Large intestine (tissue), 3 donors: Measurements from ENCODE around the gene ATF3. TPM values are rescaled to one million over a fixed set of nuclear protein-coding genes. Genes with fewer than 3 reads are reported as not detected.
A peak's percentile ranks its signal among the peaks of the same experiment; 100 is the strongest.

Experiments used
- DNase-seq, 2 donors: peaks; one replicate each; pipeline versions ENCODE4 v3.0.0 to v3.0.0-alpha.2; 2013
- H3K27ac ChIP-seq: one replicate; pipeline ENCODE4 v1.5.1; 2013; ENCODE audit warnings: low read length
- H3K27me3 ChIP-seq: 2 replicates; pipeline ENCODE4 v1.6.1; 2013; ENCODE audit warnings: low read length; ENCODE audit not compliant: control insufficient read depth, insufficient read depth
- H3K36me3 ChIP-seq: 2 replicates; pipeline ENCODE4 v1.6.1; 2013; ENCODE audit warnings: low read length; ENCODE audit not compliant: control insufficient read depth, insufficient read depth
- H3K4me1 ChIP-seq: one replicate; pipeline ENCODE4 v1.6.1; 2013; ENCODE audit warnings: low read length; ENCODE audit not compliant: control insufficient read depth, insufficient read depth
- H3K4me3 ChIP-seq: one replicate; pipeline ENCODE4 v1.5.1; 2013; ENCODE audit warnings: low read length
- H3K9me3 ChIP-seq: one replicate; pipeline ENCODE4 v1.6.1; 2013; ENCODE audit warnings: mild to moderate bottlenecking, low read depth, low read length, moderate library complexity; ENCODE audit not compliant: control insufficient read depth
- whole genome bisulfite sequencing: methylation state at CpG from one replicate; pipeline ENCODE4 v1.1.5; 2013; ENCODE audit warnings: low lambda C conversion rate; ENCODE audit not compliant: insufficient coverage; 5-methylcytosine and 5-hydroxymethylcytosine counted together
- polyA plus RNA-seq: library from polyadenylated mRNA; unstranded; fragments of 120-200 nt; gene quantifications from one replicate; pipeline ENCODE4 v1.2.1, GENCODE V29; 2013

ATF3 gene
- polyA plus RNA-seq, 1 donor: 71.1 TPM

DNA sequence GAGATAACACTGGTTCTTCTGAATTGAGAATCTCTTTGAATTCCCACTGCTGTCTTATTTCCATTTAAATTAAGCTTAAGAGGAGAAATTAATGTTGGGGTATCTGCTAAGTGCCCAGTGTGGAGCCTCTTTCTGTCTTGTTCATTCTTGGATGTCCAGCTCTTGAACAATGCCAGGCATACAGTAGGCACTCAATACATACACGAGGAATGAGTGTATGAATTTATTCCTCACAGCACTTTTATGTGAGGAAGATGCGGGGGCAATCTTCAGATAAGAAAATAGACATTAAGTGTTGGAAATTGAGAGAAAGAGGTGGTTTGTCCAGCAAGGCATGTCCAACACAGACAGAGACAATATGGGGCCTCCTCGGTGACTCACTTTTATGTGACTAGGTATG is 11.8 kb upstream of the ATF3 start:
- peaks cover 4% of the 10 kb centered on the region for H3K27me3 ChIP-seq
- peak overlapping the region; percentile 80 for H3K27ac ChIP-seq
- no peak overlapping the region for H3K4me3 ChIP-seq
- peaks cover 21% of the 10 kb centered on the region for H3K4me1 ChIP-seq
- DNase-seq: no peak
- 100% methylated on average over 2 of the region's 3 CpGs for WGBS
- no peaks in the 10 kb centered on the region for H3K36me3 ChIP-seq
- H3K9me3 ChIP-seq: no peaks in the 10 kb centered on the region

DNA sequence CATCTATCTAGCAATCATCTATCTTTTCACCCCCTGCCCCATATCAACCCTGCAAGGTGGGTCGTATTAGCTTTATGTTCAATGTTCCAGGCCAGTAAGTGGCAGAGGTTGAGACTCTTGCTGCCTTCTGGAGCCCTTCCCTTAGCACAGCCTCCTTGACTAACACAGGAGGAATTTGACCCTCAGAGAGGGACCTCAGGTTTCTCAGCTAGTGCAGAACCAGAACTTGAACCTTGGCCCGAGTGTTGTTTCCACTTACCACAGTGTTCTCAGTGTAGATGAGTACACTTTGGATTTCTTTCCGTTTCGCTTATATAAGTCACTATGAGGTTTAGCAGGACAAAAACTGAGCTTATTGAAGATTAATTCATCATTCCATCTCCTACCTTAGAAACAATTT is 11.1 kb upstream of the ATF3 start:
- H3K4me1 ChIP-seq: peaks cover 21% of the 10 kb centered on the region
- H3K9me3 ChIP-seq: no peaks in the 10 kb centered on the region
- DNase-seq: peak; percentile 72 to 81
- WGBS: 75% methylated on average over 2 of the region's 4 CpGs
- H3K4me3 ChIP-seq: no peak overlapping the region
- peaks cover 9% of the 10 kb centered on the region for H3K27me3 ChIP-seq
- no peaks in the 10 kb centered on the region for H3K36me3 ChIP-seq
- peak overlapping the region; percentile 80 for H3K27ac ChIP-seq

DNA sequence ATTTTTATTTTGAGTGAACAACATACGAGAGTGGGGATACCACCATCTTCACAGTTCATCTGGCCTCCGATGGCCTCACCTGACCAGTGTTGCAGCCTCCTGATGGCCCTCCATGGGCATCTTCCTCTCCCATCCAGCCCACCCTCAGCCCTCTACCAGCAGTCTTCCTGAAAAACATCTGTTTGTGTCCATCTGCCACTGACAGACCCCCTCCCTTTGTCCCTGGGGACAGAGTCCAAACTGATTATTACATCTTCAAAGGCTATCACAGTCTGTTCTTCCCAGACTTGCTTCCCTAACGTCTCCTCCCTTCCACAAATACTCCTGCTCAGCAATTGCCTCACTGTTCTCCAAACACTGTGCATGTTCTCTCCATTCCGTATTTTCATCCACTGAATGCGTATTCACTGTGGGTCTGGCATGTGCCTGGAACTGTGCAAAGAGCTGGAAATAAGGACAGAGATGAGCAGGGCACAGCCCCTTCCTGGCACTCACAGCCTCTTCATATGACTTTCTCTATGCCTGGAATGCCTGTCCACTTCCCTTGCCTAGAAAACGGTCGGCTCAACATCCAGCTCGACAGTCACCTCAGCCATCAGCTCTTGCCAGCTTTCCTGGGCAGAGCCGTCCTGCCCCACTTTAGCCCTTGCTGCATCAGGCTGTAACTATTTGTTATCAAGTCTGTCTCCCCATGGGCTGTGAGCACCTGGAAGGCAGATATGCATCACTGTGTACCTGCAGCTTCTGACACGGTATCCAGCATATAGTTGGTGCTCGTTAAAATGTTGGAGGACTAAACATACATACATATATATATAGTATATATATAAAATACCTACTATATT is 8.3 kb upstream of the ATF3 start:
- peak in 1 of 2 donors; percentile 31 for DNase-seq
- WGBS: 0% methylated on average over 1 of the region's 11 CpGs
- Histone ChIP-seq H3K27me3 (peaks cover 23% of the 10 kb centered on the region), H3K4me3 (no peak overlapping the region), H3K4me1 (peaks cover 22% of the 10 kb centered on the region), H3K36me3 (no peaks in the 10 kb centered on the region), H3K9me3 (no peaks in the 10 kb centered on the region), H3K27ac (no peak overlapping the region)

DNA sequence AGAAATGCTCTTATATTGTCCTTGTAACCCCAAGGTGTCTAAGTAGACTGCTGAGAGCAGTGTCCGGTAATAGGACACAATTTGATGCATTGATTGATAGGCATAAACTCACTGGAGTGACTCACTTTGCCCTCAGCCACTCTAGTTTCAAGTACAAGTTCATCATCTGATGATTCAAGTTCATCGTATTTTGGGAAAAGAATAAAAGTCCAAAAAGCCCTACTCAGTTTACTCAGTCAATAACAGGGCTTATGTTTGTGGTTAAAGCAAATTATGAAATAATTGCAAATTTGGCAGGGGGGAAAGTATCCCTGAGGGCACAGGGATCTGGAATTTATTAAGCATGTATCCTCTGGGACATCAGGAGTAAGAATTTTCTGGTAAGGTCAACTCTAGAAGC is 7.6 kb upstream of the ATF3 start:
- Histone ChIP-seq H3K9me3 (no peaks in the 10 kb centered on the region), H3K27me3 (peaks cover 26% of the 10 kb centered on the region), H3K4me3 (no peak overlapping the region), H3K4me1 (peaks cover 23% of the 10 kb centered on the region), H3K36me3 (no peaks in the 10 kb centered on the region), H3K27ac (no peak overlapping the region)
- DNase-seq: no peak
- 100% methylated on average over 1 of the region's 2 CpGs for WGBS

DNA sequence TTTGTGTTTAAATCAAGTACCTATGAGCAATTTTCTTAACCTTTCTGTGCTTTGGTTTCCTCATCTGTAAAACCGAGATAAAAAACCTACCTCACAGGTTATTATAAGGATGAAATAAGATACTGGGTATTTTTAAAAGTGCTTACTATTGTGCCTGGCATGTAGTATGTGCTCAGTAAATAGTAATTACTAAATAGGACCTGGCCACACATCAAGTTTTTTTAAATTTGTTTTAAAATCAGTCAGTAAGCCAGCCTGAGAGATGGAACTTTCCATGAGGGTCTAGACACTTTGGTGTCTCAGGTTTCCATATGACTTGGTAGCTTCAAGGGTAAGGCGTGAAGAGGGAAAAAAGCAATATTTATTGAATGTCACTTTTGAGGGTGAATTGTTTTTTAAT is 7.0 kb upstream of the ATF3 start:
- Histone ChIP-seq H3K4me3 (no peak overlapping the region), H3K4me1 (peaks cover 27% of the 10 kb centered on the region), H3K27ac (no peak overlapping the region), H3K27me3 (peaks cover 32% of the 10 kb centered on the region), H3K9me3 (no peaks in the 10 kb centered on the region), H3K36me3 (no peaks in the 10 kb centered on the region)
- no peak for DNase-seq
- 100% methylated on average over 1 of the region's 2 CpGs for WGBS

DNA sequence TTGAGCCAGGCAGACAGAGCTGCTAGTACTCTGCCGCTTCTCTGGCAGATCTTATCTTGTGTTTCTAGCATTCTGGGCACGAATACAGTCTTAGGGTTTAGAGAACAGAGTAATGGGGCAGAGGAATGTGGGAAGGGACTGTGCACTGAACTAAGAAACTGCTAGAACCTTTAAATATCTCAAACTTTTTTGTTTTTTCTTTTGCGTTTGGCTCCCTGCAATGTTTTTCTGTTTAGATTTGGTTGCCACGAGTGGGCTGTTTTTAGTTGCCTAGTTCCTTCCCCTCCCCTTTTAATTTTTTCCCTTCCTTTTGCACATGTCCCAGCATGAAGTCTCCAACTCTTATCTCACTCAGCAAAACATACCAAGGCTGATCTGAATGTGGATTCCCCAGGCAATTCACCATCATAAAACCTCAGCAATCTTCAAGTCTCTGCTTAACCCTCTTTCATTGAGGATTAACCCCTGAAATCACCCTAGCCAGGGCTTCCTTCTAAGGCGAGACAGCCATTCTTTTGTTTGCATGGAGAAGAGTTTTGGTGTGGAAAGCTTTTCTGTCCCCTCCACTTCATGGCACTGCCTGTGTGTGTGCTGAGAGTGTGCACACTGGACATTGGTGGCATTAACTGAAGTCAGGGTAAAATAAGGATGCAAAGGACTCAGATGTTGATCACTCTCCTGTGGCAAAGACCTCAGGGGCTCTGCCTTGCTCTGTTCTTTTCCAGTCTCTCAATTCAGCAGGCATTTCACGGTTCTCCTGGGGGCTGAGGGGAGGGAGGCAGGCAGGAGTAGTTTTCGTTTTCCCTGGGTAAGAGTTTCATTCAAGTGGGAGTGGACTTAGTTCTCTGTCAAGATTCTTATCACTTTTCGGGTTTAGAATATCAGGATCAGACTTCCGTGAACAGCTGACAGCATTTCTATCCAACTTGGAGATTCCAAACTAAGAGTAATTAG is 2.8 kb upstream of the ATF3 start:
- Histone ChIP-seq H3K9me3 (no peaks in the 10 kb centered on the region), H3K36me3 (no peaks in the 10 kb centered on the region), H3K4me1 (peaks cover 31% of the 10 kb centered on the region), H3K4me3 (peak overlapping the region; percentile 80), H3K27me3 (peaks cover 44% of the 10 kb centered on the region), H3K27ac (peak overlapping the region; percentile 97)
- WGBS: 8% methylated on average over 2 of the region's 9 CpGs
- DNase-seq: peak; percentile 49 to 71

DNA sequence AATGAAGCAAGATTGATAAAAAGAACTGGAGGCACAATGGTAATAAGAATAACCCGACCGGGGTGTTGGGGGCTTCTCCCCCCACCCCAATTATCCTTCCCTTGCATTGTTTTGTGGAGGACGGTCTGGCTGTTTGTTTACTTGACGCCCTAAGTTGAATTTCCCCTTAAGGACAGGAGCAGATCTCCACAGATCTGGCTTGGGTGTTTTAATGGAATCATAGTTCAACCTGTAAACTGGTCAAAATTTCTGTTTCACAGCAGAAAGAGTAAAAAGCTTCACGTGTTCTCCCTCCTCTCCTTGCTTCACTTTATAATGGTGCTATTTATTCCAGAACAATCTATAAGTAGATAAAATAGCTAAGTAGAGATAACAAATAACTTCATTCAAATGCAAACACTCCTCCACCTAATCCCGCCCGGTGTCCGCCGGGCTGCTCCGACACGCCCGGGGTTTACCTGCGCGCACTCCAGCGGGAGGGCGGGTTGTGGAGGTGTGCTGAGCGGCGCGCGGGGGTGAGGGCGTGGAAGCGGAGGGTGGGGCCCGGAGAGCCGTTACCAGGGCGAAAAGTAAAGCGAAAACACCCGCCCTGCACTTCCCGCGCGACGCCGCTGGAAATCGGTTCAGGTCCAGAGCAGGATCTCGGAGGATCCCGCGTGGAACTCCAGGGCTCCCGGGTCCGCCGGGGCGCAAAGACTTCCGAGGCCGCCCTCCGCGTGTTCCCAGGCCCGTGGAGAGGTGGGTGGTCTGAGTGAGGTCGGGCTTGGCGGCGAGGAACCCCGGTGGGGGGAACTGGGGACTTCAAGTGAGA is 2.0 kb upstream of the ATF3 start:
- Histone ChIP-seq H3K36me3 (no peaks in the 10 kb centered on the region), H3K4me3 (peak overlapping the region; percentile 80), H3K27me3 (peaks cover 44% of the 10 kb centered on the region), H3K4me1 (peaks cover 31% of the 10 kb centered on the region), H3K9me3 (no peaks in the 10 kb centered on the region), H3K27ac (peak overlapping the region; percentile 97)
- DNase-seq: peak; percentile 85 to 92
- WGBS: no CpG with 5 or more reads among the region's 49 CpGs

DNA sequence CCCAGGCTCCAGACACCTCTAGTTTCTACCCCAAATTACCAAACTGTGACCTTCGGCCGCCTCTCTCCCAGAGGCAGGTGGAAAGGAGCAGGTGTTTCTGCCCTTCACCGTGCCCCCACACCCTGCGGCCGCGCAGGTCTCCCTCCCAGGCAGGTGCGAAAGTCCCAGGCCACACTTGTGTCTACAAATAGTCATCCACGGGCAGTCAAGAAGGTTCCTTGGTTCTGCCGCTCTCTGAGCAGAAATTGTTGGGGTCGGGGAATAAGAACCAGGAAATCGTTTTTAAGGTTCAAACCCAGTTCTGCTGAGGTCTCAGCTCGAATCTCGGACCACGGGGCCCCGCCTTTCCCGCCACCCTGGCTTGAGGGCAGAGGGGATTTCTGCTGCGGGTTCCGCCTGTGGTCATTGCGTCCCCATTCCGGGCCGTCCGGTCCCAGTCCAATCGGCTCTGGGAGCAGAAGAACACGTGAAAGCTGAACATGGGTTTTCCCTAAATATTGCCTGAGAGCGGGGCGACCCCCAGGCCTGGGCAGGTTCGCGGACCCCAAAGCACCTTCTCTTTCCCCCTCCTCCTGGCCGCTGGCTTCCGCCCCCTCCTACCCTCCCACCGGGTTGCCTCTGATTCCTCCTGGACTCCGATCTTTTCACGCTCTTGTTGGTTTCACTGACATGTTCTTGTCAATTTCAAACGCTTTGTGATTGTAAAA is 1.2 kb upstream of the ATF3 start:
- Histone ChIP-seq H3K4me3 (peak overlapping the region; percentile 80), H3K27ac (peak overlapping the region; percentile 97), H3K4me1 (peaks cover 31% of the 10 kb centered on the region), H3K36me3 (no peaks in the 10 kb centered on the region), H3K27me3 (peaks cover 40% of the 10 kb centered on the region), H3K9me3 (no peaks in the 10 kb centered on the region)
- no CpG with 5 or more reads among the region's 34 CpGs for WGBS
- peak; percentile 19 to 71 for DNase-seq

DNA sequence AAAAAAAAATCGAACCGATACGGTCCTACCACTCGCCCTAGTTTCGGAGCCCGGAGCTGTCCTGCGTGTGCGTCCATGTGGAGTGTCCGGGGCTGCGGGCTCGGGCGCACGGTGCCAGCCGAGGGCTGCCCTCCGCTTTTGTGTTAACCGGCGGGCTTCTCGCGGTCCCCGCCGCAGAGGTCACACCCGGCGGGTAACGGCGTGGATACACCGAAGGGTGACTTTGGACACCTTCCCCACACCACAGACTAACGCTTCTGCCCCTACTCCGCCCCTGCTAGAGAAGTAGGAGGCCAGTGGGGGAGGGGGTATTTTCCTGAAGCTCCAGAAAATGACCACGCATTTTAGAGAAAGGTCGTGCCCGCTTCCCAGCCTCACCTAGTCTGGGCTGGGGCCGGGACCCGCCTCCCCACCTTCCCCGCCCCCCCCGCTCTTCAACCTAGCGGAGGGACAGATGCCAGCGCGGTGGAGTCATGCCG is 609 bp upstream of the ATF3 start:
- Histone ChIP-seq H3K4me1 (peaks cover 31% of the 10 kb centered on the region), H3K27ac (peak overlapping the region; percentile 97), H3K36me3 (no peaks in the 10 kb centered on the region), H3K4me3 (peak overlapping the region; percentile 80), H3K9me3 (no peaks in the 10 kb centered on the region), H3K27me3 (peaks cover 38% of the 10 kb centered on the region)
- WGBS: no CpG with 5 or more reads among the region's 39 CpGs
- peak in 1 of 2 donors; percentile 71 for DNase-seq
